Stimulated activated CD4-positive, alpha-beta T cell treated with anti-CD3 and anti-CD28 coated beads, TNF-alpha, amount 100 ng/mL, for 4 hours (primary cell): Measurements from ENCODE around the gene LIPE.

Experiments used
- DNase-seq, 3 experiments: peaks; one replicate each; pipeline ENCODE4 v3.0.0-alpha.2; 2020; ENCODE audit warnings: low read depth in 3 of 3

Gene LIPE

DNA sequence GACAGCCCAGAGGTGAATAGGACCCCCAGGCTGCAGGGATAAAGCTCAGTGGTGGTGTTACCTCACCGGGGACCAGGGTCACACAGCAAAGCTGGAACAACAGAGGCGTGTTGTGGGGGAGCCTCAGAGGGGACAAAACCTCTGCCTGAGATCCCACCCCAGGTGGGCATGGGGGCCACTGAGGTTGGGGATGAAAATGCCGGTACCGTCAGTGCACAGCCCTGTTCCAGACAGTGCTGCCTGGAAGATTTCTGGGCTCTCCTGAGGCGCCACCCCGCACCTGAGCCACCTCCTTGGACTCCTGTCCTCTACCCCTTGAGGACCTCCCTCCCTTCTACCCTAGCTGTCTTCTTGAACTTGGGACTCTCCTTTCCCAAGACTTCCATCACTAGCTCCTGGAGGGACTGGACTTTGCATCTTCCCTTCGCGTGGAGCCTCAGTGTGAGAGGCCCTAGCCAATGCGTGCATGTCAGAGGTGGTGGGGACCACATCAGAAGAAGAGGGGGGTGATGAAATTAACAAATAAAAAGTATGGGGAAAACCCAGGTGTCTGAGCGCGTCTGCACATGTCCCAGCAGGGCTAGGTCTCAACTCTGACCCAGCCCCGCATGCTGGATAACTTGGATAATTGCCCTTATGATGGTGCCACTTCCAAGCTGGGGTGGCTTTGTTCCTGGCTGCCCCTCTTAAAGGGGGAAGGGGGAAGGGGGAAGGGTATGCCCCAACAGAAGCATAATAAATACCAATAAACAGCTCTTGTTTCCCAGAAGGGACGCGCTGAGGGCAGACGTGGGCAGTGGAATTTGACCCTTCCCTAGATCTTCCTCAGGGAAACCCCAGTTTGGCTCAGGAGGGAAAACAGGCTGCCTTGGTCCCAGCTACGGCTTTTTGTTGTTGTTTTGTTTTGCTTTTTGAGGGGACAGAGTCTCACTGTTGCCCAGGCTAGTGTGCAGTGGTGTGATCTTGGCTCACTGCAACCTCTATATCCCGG, 48.7 kb downstream of the LIPE start:
- no peak for DNase-seq

GRCh38 chr19:42376177-42376555, 51.0 kb downstream of the LIPE start:
- no peak for DNase-seq

DNA sequence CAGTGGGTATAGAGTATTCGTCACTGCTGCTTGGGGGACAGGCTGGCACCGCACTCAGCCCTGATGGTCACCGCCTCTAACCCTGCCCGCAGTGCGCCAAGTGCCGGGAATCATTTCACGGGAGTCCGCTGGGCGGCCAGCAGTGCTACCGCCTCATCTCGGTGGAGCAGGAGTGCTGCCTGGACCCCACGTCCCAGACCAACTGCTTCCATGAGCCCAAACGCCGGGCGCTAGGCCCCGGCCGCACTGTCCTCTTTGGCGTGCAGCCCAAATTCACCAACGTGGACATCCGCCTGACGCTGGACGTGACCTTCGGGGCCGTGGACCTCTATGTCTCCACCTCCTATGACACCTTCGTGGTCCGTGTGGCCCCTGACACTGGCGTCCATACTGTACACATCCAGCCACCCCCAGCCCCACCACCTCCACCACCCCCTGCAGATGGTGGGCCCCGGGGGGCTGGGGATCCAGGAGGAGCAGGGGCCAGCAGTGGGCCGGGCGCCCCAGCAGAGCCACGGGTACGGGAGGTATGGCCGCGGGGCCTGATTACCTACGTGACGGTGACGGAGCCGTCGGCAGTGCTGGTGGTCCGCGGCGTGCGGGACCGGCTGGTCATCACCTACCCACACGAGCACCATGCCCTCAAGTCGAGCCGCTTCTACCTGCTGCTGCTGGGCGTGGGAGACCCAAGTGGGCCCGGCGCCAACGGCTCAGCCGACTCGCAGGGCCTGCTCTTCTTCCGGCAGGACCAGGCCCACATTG, 51.6 kb downstream of the LIPE start:
- no peak for DNase-seq

DNA sequence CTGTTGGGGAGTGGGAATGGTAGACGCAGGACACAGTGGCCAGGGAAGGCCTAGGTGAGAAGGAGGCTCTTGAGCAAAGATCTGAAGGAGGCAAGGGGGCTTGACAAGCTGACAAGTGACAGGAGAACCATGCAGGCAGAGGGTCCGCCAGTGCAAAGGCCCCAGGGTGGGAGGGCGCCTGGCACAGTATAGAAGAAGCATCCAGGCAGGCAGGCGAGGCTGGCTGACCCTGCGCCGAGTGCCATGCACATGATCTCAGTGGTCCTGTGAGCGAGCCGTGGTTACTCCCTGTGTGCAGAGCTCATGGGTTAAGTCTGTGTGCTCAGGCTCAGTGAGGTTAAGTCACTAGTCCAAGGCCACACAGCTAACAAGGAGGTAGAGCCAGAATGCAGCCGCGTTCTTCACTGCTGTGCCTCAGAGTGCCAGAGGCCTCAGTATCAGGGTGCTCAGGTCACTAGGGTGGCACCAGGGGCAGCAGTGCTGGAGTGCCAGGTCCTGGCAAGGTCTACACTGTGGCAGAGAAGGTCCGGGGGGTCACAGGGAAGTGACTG, 52.3 kb downstream of the LIPE start:
- no peak for DNase-seq

DNA sequence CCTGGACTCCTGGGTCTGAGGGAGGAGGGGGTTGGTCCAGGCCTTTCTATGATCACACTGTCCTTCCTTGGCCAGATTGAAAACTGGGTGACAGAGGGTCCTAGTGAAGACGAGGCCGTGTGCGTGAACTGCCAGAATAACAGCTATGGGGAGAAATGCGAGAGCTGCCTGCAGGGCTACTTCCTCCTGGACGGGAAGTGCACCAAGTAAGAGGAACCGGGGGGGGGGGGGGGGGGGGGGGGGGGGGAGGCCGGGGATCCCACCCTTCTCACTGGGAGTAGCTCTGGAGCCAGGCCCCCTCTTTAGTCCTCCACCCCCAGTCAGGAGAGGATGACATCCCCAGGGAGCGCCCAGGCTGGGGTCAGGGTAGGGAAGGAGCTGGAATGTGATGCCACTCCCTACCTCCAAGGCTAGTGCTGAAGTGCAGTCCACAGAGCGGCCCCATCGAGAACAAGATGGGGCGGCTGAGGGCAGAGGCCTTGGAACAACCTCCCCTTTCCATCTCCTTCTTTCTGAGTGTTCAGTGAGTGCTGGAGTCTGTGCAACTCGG, 56.5 kb downstream of the LIPE start:
- DNase-seq: no peak

DNA sequence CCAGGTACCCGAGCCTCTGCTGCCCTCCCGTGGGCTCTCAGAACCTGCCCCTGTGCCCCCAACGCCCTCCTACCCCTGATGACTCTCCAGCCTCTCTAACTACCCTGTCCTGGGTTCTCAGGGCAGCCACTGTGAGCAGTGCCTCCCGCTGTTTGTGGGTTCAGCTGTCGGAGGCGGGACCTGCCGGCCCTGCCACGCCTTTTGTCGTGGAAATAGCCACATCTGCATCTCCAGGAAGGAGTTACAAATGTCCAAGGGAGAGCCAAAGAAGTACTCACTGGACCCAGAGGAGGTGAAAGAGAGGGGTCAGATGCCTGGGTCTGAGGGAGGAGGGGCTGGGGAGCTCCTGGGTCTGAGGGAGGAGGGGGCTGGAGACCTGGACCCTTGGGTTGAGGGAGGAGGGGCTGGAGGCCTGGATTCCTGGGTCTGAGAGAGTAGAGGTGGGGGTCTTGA, 57.1 kb downstream of the LIPE start:
- DNase-seq: no peak

DNA sequence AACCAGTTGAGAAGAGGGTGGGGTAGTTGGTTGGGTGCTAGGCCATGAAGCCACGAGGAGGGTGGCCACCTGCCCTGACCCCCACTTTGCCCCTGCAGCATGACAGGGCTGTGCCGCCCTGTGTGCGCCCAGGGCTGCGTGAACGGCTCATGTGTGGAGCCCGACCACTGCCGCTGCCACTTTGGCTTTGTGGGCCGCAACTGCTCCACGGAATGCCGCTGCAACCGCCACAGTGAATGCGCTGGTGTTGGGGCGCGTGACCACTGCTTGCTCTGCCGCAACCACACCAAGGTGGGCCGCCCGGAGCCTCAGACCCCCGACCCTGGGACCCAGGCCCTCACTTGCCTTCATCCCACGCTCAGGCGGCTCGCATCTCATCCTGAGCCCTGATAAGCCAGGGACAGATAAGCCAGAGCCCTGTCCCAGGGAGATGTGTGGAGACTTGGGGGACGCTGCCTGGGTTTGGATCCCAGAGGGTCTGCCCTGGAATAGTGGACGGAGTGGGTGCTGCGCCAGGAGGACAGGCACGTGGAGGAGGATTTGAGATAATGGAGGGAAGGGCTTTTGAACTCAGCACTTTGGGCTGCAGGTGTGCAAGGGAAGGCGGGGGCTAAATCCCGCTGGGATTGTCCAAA, 57.6 kb downstream of the LIPE start:
- no peak for DNase-seq

- DNase-seq: no peak
These were observed 58.4 kb downstream of the LIPE start for GRCh38 chr19:42368765-42369164.

DNA sequence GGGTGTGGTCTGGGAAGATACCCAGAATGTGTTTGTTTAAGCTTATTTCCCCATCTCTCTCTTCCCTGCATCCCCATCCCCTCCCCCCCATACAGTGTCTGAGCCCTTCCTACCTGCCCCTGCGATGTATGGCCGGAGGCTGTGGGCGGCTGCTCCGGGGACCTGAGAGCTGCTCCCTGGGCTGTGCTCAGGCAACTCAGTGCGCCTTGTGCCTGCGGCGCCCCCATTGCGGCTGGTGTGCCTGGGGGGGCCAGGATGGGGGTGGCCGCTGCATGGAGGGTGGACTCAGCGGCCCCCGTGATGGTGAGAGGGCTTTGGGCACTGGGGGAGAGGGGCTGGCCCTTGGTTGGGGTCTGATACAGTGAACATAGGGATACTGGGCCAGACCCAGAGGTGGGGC, 58.8 kb downstream of the LIPE start:
- DNase-seq: no peak

DNA sequence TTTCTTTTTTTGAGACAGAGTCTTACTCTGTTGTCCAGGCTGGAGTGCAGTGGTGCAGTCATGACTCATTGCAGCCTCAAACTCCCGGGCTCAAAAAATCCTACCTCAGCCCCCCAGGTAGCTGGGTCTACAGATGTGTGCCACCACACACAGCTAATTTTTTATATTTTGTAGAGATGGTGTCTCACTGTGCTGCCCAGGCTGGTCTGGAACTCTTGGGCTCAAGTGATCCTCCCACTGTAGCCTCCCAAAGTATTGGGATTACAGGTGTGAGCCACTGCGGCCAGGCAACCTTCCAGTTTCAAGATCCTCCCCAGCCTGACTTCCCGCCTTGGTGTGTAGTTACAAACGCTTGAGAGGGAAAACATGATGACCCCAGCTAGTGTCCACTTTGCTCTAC, 59.3 kb downstream of the LIPE start:
- DNase-seq: no peak

DNA sequence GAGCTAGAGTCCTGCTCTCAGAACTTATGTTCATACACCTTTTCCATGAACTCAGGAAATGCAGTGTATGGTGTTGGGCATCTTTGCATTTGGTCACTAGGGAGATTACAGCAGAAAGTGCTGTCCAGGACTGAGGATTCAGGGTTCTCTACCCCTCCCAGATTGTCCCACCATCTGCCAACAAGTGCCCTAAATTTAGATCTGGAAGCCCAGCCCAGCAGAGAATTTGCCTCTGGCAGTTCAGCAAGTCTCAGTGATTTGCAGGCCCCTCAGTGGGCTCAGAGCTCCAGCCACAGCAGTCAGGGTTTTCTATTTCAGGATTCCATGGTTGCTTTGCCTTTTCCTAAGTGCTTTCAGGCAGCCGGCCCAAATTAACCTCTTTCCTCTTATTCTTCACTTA, 60.5 kb downstream of the LIPE start:
- no peak for DNase-seq

GRCh38 chr19:42363614-42364346, 63.4 kb downstream of the LIPE start:
- no peak for DNase-seq

GRCh38 chr19:42362891-42363440, 64.2 kb downstream of the LIPE start:
- DNase-seq: no peak

- DNase-seq: no peak
These were observed 64.8 kb downstream of the LIPE start for GRCh38 chr19:42362342-42362741.

- DNase-seq: no peak
These were observed 65.7 kb downstream of the LIPE start for GRCh38 chr19:42361545-42361910.

GRCh38 chr19:42360787-42361544, 66.2 kb downstream of the LIPE start:
- no peak for DNase-seq

GRCh38 chr19:42357290-42357689, 69.9 kb downstream of the LIPE start:
- DNase-seq: no peak

- DNase-seq: no peak
These were observed 70.5 kb downstream of the LIPE start for GRCh38 chr19:42356686-42357085.

GRCh38 chr19:42355896-42356295, 71.3 kb downstream of the LIPE start:
- DNase-seq: no peak
